CD4-positive, CD25-positive, alpha-beta regulatory T cell (primary cell): ENCODE data around the gene VGF. TPM values are rescaled to one million over a fixed set of nuclear protein-coding genes. Genes with fewer than 3 reads are reported as not detected.

ENCODE experiments used
- ATAC-seq, 2 donors: fragments of 150-1000 bp; cut with Tn5 transposase; one replicate each; pipeline ENCODE4 v1.10.0; 2021; ENCODE audit warnings: low read depth in 2 of 2, moderate number of reproducible peaks in 2 of 2, moderate library complexity in 1 of 2
- DNase-seq, 3 donors: peaks; one replicate each; pipeline versions ENCODE4 v3.0.0 to v3.0.0-alpha.2; 2012 to 2022; ENCODE audit warnings: mixed read lengths in 1 of 3
- H3K27ac ChIP-seq: one replicate; pipeline ENCODE4 v1.7.0; 2013; ENCODE audit warnings: mild to moderate bottlenecking, low read length; ENCODE audit not compliant: insufficient read depth, poor library complexity, severe bottlenecking
- H3K27me3 ChIP-seq: one replicate; pipeline ENCODE4 v1.7.0; 2013; ENCODE audit warnings: low read length; ENCODE audit not compliant: control insufficient read depth, insufficient read depth
- H3K36me3 ChIP-seq: one replicate; pipeline ENCODE4 v1.7.0; 2013; ENCODE audit warnings: mild to moderate bottlenecking, low read length, moderate library complexity; ENCODE audit not compliant: control insufficient read depth, insufficient read depth
- H3K4me1 ChIP-seq: 2 replicates; pipeline ENCODE4 v1.7.0; 2013; ENCODE audit warnings: mild to moderate bottlenecking, low read length; ENCODE audit not compliant: insufficient read depth, control insufficient read depth, poor library complexity, severe bottlenecking
- H3K4me3 ChIP-seq: one replicate; pipeline ENCODE4 v1.7.0; 2013; ENCODE audit warnings: low read depth, mild to moderate bottlenecking, low read length, moderate library complexity
- H3K9me3 ChIP-seq, 2 experiments: 1 replicate in 1 of 2; 2 replicates in 1 of 2; pipeline ENCODE4 v1.7.0; 2013; ENCODE audit warnings: low read length in 2 of 2, mild to moderate bottlenecking in 1 of 2, moderate library complexity in 1 of 2; ENCODE audit not compliant: control insufficient read depth in 2 of 2
- H3K27ac Mint-ChIP-seq, 3 donors: one replicate each; pipeline ENCODE4 v1.8.0; 2020 to 2022; ENCODE audit warnings: mild to moderate bottlenecking in 3 of 3, mixed read lengths in 3 of 3, moderate library complexity in 2 of 3
- H3K27me3 Mint-ChIP-seq: one replicate; pipeline ENCODE4 v1.8.0; 2022; ENCODE audit warnings: mild to moderate bottlenecking, mixed read lengths
- H3K36me3 Mint-ChIP-seq: one replicate; pipeline ENCODE4 v1.8.0; 2020; ENCODE audit warnings: mixed read lengths
- H3K4me1 Mint-ChIP-seq, 4 donors: one replicate each; pipeline ENCODE4 v1.8.0; 2020 to 2022; ENCODE audit warnings: mixed read lengths in 4 of 4, mild to moderate bottlenecking in 1 of 4
- H3K4me3 Mint-ChIP-seq, 4 donors: one replicate each; pipeline ENCODE4 v1.8.0; 2020 to 2022; ENCODE audit warnings: mild to moderate bottlenecking in 4 of 4, mixed read lengths in 4 of 4, moderate library complexity in 3 of 4
- H3K9me3 Mint-ChIP-seq, 7 donors: one replicate each; pipeline ENCODE4 v1.8.0; 2020 to 2022; ENCODE audit warnings: mixed read lengths in 7 of 7, mild to moderate bottlenecking in 3 of 7, moderate library complexity in 2 of 7
- polyA plus RNA-seq, 4 donors: library from polyadenylated mRNA; unstranded; fragments of 300-500 nt; fragmentation: Illumina TruSeq; gene quantifications; one replicate each; pipeline ENCODE4 v1.2.3, GENCODE V29; 2021
- total RNA-seq: library from RNA; stranded (reverse); gene quantifications from one replicate; pipeline ENCODE4 v1.2.3, GENCODE V29; 2022

The VGF gene
- total and polyA plus RNA-seq, 5 donors from 2014 or later: not detected

GRCh38 chr7:101180130-101180755 lies 14.9 kb upstream of the VGF start, which contains the start of gene NAT16:
Gene NAT16, minus strand, starts transcription at chr7:101180293. Its CDS starts 5,486 bp downstream, at chr7:101174807.
- Histone ChIP-seq H3K36me3 (no peaks in the 10 kb centered on the region), H3K9me3 (no peaks in the 10 kb centered on the region), H3K27ac (no peak within 1 kb of the TSS), H3K4me1 (peaks cover 11% of the 10 kb centered on the region), H3K4me3 (no peak within 1 kb of the TSS), H3K27me3 (peaks cover 24% of the 10 kb centered on the region)
- ATAC-seq: no peak
- DNase-seq: no peak
- Mint-ChIP-seq H3K4me3 (peak within 1 kb of the TSS in 2 of 4 donors; percentile 26 to 68), H3K36me3 (no peaks in the 10 kb centered on the region), H3K27ac (no peak within 1 kb of the TSS), H3K27me3 (peaks cover 73% of the 10 kb centered on the region), H3K4me1 (peaks cover 0 to 19% (median 9%) of the 10 kb centered on the region in 4 donors), H3K9me3 (peaks cover 0 to 2% (median 0%) of the 10 kb centered on the region in 7 donors)

DNA sequence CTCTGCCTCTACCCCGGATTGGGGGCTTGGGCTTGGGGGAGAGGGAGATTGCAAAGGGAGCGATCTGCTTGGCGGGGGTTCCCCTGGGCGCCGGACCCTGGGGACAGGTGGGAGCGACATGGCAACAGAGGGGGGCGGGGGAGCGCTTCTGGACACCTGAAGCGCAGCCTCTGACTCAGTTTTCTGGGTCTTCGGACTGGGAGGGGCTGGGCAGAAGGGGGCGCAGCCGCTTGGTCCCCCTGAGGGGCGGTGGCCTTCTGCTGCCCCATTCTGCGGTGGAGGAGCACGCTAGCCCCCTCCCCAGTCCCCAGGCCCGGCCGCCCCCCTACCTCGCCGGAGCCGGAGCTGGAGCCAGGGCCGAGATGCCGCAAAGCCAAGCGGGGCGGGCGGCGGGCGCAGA lies 14.3 kb upstream of the VGF start:
- Histone ChIP-seq H3K27ac (no peak overlapping the region), H3K4me1 (peaks cover 11% of the 10 kb centered on the region), H3K4me3 (no peak overlapping the region), H3K9me3 (no peaks in the 10 kb centered on the region), H3K36me3 (no peaks in the 10 kb centered on the region), H3K27me3 (peaks cover 28% of the 10 kb centered on the region)
- peaks cover 75% of the 10 kb centered on the region for H3K27me3 Mint-ChIP-seq
- H3K4me1 Mint-ChIP-seq: peaks cover 0 to 21% (median 11%) of the 10 kb centered on the region in 4 donors
- DNase-seq (no peak), ATAC-seq (no peak)
- H3K4me3 Mint-ChIP-seq: no peak overlapping the region
- H3K9me3 Mint-ChIP-seq: peaks cover 0 to 2% (median 0%) of the 10 kb centered on the region in 7 donors
- no peak overlapping the region for H3K27ac Mint-ChIP-seq
- no peaks in the 10 kb centered on the region for H3K36me3 Mint-ChIP-seq

- DNase-seq: no peak
- H3K9me3 Mint-ChIP-seq: peaks cover 0 to 2% (median 0%) of the 10 kb centered on the region in 7 donors
- peaks cover 77% of the 10 kb centered on the region for H3K27me3 Mint-ChIP-seq
- H3K27ac Mint-ChIP-seq: no peak overlapping the region
- no peaks in the 10 kb centered on the region for H3K36me3 ChIP-seq
- H3K4me1 ChIP-seq: peaks cover 15% of the 10 kb centered on the region
- peak overlapping the region in 2 of 4 donors; percentile 19 to 68 for H3K4me3 Mint-ChIP-seq
- H3K27ac ChIP-seq: no peak overlapping the region
- peaks cover 0 to 27% (median 13%) of the 10 kb centered on the region in 4 donors for H3K4me1 Mint-ChIP-seq
- no peaks in the 10 kb centered on the region for H3K9me3 ChIP-seq
- no peak overlapping the region for H3K4me3 ChIP-seq
- peaks cover 29% of the 10 kb centered on the region for H3K27me3 ChIP-seq
- no peak for ATAC-seq
- no peaks in the 10 kb centered on the region for H3K36me3 Mint-ChIP-seq
Observed at GRCh38 chr7:101179117-101179516, 13.7 kb upstream of the VGF start.

- peaks cover 0 to 39% (median 16%) of the 10 kb centered on the region in 4 donors for H3K4me1 Mint-ChIP-seq
- Histone ChIP-seq H3K27me3 (peaks cover 30% of the 10 kb centered on the region), H3K36me3 (no peaks in the 10 kb centered on the region), H3K4me3 (no peak overlapping the region), H3K9me3 (no peaks in the 10 kb centered on the region), H3K27ac (no peak overlapping the region), H3K4me1 (peaks cover 30% of the 10 kb centered on the region)
- H3K4me3 Mint-ChIP-seq: peak overlapping the region in 1 of 4 donors; percentile 71
- ATAC-seq: no peak
- H3K27me3 Mint-ChIP-seq: peaks cover 84% of the 10 kb centered on the region
- no peak overlapping the region for H3K27ac Mint-ChIP-seq
- H3K9me3 Mint-ChIP-seq: peaks cover 0 to 5% (median 0%) of the 10 kb centered on the region in 7 donors
- DNase-seq: no peak
- no peaks in the 10 kb centered on the region for H3K36me3 Mint-ChIP-seq
Observed at GRCh38 chr7:101177644-101178043, 12.3 kb upstream of the VGF start.

GRCh38 chr7:101175664-101176063 lies 10.3 kb upstream of the VGF start:
- peaks cover 0 to 45% (median 21%) of the 10 kb centered on the region in 4 donors for H3K4me1 Mint-ChIP-seq
- peak overlapping the region in 1 of 4 donors; percentile 41 for H3K4me3 Mint-ChIP-seq
- Histone ChIP-seq H3K9me3 (no peaks in the 10 kb centered on the region), H3K36me3 (no peaks in the 10 kb centered on the region), H3K27ac (no peak overlapping the region), H3K27me3 (peaks cover 31% of the 10 kb centered on the region), H3K4me3 (no peak overlapping the region), H3K4me1 (peaks cover 44% of the 10 kb centered on the region)
- H3K27me3 Mint-ChIP-seq: peaks cover 80% of the 10 kb centered on the region
- no peak overlapping the region for H3K27ac Mint-ChIP-seq
- no peaks in the 10 kb centered on the region for H3K36me3 Mint-ChIP-seq
- H3K9me3 Mint-ChIP-seq: peaks cover 0 to 6% (median 3%) of the 10 kb centered on the region in 7 donors
- ATAC-seq (no peak), DNase-seq (no peak)

DNA sequence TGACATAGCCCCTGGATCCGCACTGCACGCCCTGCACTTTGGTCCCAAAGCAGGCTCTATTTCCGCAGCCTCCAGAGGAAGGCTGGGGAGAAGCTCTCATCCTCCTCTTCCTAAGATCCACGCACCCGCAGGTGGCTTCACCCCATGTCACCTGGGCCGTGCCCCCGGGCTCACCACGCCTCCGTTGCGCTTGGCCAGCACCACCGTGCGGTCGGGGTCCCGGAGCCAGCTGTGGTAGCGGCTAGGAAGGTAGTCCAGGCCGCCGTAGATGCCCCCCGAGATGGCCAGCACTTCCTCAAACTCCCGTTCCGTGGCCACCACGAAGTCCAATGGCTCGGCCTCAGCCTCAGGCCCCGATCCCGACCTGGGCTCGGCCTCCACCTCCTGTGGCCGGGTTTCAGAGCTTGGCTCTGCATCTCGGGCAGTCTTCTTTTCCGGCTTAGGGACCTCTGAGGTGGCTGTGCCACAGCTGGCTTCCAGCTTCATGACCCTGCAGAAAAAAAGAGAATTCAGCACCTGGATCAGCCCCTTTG lies 9.0 kb upstream of the VGF start:
- no peak overlapping the region for H3K27ac ChIP-seq
- ATAC-seq: no peak
- H3K4me1 ChIP-seq: peaks cover 44% of the 10 kb centered on the region
- H3K27me3 ChIP-seq: peaks cover 42% of the 10 kb centered on the region
- DNase-seq: no peak
- H3K4me1 Mint-ChIP-seq: peaks cover 2 to 54% (median 27%) of the 10 kb centered on the region in 4 donors
- H3K36me3 Mint-ChIP-seq: no peaks in the 10 kb centered on the region
- H3K4me3 Mint-ChIP-seq: peak overlapping the region in 2 of 4 donors; percentile 68 to 70
- H3K27ac Mint-ChIP-seq: peak overlapping the region in 1 of 3 donors; percentile 60
- peaks cover 87% of the 10 kb centered on the region for H3K27me3 Mint-ChIP-seq
- H3K4me3 ChIP-seq: no peak overlapping the region
- peaks cover 0 to 8% (median 3%) of the 10 kb centered on the region in 7 donors for H3K9me3 Mint-ChIP-seq
- no peaks in the 10 kb centered on the region for H3K9me3 ChIP-seq
- H3K36me3 ChIP-seq: no peaks in the 10 kb centered on the region

DNA sequence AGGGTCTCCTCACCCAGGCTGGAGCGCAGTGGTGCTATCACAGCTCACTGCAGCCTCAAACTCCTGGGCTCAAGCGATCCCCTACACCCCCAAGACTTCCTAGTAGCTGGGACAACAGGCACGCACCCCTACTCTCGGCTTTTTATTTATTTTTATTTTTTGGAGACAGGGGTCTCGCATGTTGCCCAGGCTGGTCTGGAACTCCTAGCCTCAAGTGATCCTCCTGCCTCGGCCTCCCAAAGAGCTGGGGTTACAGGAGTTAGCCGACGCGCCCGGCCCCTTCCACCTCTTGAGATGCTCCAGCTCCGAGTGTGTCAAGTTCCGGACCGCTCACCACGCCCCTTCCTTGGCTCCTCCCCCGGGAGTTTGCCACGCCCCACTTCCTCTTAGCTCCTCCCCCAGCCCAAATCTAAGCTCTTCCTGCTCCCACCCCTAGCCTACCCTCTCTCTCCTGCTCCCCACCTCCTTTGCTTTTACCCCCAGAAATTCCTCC lies 8.4 kb upstream of the VGF start:
- ATAC-seq (peak; percentile 52 to 66), DNase-seq (peak; percentile 34 to 86 (median 64))
- Histone ChIP-seq H3K27me3 (peaks cover 48% of the 10 kb centered on the region), H3K9me3 (no peaks in the 10 kb centered on the region), H3K4me3 (no peak overlapping the region), H3K27ac (no peak overlapping the region), H3K36me3 (no peaks in the 10 kb centered on the region), H3K4me1 (peaks cover 43% of the 10 kb centered on the region)
- H3K36me3 Mint-ChIP-seq: no peaks in the 10 kb centered on the region
- H3K4me1 Mint-ChIP-seq: peaks cover 6 to 53% (median 31%) of the 10 kb centered on the region in 4 donors
- peak overlapping the region; percentile 68 to 91 (median 72) for H3K4me3 Mint-ChIP-seq
- peak overlapping the region in 1 of 3 donors; percentile 60 for H3K27ac Mint-ChIP-seq
- peaks cover 0 to 8% (median 3%) of the 10 kb centered on the region in 7 donors for H3K9me3 Mint-ChIP-seq
- peaks cover 87% of the 10 kb centered on the region for H3K27me3 Mint-ChIP-seq
